Iris pigment epithelial cell (primary cell): ENCODE results near the gene TMEM114.

Experiments
- DNase-seq: peaks from one replicate; pipeline ENCODE4 v3.0.0-alpha.2; 2011; ENCODE audit warnings: low read depth

The TMEM114 gene

GRCh38 chr16:8550728-8551387 is 39.5 kb downstream of the TMEM114 start:
- no peak for DNase-seq

GRCh38 chr16:8549843-8550412 is 40.4 kb downstream of the TMEM114 start:
- DNase-seq: no peak

- no peak for DNase-seq
Measured at GRCh38 chr16:8548166-8548565, 42.1 kb downstream of the TMEM114 start.

GRCh38 chr16:8547762-8548161 is 42.5 kb downstream of the TMEM114 start:
- no peak for DNase-seq

GRCh38 chr16:8544406-8544805 is 45.9 kb downstream of the TMEM114 start:
- DNase-seq: no peak

- DNase-seq: no peak
Measured at GRCh38 chr16:8543258-8543657, 47.1 kb downstream of the TMEM114 start.

GRCh38 chr16:8542393-8542792 is 47.9 kb downstream of the TMEM114 start:
- DNase-seq: no peak

GRCh38 chr16:8541868-8542267 is 48.4 kb downstream of the TMEM114 start:
- DNase-seq: no peak

- DNase-seq: no peak
Measured at GRCh38 chr16:8537691-8538342, 52.5 kb downstream of the TMEM114 start.

GRCh38 chr16:8533509-8533908 is 56.8 kb downstream of the TMEM114 start:
- DNase-seq: no peak

- DNase-seq: no peak
Measured at GRCh38 chr16:8530752-8531384, 59.4 kb downstream of the TMEM114 start.

- no peak for DNase-seq
Measured at GRCh38 chr16:8528471-8528870, 61.8 kb downstream of the TMEM114 start.

GRCh38 chr16:8523932-8524331 is 66.4 kb downstream of the TMEM114 start:
- DNase-seq: no peak

- no peak for DNase-seq
Measured at GRCh38 chr16:8522757-8523156, 67.6 kb downstream of the TMEM114 start.

- DNase-seq: no peak
Measured at GRCh38 chr16:8519643-8520042, 70.7 kb downstream of the TMEM114 start.
